Effector CD8-positive, alpha-beta T cell (primary cell): ENCODE data around the gene CTSZ.

Source experiments
- DNase-seq: peaks from one replicate; lab custom pipeline; 2025; lab: John Stamatoyannopoulos, UW

CTSZ gene

GRCh38 chr20:59031564-59032022 is 24.5 kb upstream of the CTSZ start:
- no peak for DNase-seq

DNA sequence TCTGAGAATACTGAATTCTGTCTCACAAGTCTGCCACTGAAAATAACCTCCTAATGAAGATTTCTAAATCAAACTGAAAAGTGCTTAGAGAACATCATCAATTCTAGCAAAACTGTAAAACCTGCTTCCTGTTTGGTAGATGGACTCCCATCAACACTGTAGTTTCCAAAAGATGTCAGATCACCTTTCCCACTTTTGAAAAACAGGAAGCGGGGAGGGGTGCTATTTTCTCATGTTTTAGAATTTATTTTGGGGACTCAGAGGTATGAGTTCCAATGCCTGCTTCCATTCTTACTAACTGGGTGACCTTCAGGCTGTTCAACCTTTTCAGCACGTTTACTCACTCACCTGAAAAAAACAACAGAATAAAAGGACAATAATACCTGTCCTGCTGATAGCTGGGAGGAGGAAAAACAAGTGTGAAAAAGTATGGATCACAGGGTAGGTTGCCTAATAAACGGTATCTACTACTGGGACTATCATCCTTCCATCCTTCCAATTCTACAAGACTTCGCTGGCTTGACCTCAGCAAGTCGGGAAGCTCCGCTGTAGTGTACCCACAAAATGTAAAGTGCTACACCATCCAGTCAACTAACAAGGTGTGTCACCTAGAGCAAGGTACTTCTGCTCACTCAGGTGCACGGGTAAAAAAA is 24.0 kb upstream of the CTSZ start:
- DNase-seq = no peak

DNA sequence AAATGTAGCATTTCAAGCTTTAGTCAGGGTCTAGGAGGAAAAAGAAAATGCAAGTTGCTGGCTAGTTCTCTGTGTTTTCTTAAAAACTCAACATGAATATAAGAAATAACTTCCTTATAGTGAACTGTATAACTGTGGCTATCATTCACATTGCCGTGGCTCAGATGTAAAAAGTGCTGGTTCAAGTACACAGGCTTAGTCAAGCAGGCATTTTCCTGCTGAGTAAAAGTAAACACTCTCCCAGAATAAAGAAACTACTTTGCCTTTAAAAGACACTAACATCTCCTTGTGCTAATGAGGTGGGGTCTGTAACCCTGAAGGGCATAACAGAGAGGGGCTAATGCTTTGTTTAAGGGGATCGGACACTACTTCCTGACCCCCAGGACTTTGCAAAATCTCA is 21.8 kb upstream of the CTSZ start:
- DNase-seq = no peak

DNA sequence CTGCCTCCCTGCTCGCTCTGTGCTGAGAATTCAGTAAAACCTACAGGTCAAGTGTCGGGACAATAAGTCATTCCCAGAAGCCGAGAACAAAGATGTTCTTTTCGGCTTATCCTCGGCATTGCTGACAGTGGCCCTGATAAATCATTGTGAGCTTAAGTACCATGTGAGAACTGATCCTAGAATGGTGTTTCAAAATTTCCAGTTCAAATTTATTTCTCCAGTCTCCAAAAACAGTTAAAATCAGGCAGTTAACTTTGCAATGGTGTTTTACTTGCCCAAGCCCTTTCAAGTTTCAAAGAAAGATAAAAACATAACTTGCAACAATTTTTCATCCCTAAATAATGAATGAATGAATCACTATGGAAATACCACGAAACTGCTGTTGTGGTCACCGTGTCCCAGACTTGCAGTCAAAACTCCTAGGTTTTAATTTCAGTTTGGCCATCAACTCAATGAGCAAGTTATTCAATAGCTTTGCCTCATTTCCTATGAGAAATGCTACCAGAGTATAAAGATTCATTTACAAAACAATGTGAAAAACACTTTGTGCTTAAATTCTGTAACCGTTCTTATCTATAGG is 20.8 kb upstream of the CTSZ start:
- DNase-seq = no peak

DNA sequence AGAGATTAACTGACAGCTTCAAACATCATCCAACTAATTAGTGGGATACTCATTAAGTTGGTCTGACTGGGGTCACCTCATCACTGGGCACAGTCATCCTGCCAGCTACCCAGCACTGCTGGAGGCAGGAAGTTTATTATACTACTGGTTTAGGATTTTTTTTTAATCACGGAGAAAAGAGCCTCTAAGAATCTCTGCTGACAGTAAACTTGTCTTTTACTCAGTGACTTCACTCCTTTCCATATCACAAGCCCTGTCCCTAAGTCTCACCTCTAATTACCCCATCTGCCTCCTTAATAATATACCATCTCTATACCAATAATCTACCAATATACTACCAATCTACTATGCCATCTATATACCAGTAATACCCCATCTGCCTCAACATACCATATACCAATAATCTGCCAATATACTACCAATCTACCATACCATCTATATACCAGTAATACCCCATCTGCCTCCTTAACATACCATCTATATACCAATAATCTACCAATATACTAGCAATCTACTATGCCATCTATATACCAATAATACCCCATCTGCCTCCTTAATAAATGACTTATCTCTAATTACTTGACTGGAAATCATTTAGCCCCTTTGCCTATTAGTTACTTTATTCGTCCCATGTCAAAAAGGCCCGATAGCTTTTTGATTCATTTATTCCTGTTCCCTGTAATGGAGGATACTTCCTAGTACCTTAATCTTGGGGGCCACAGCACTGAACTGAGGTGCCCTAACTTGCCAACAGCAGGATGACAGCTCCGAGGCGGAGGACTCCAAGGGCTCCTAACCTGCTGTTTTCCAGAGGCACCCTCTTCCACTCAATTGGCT is 20.1 kb upstream of the CTSZ start:
- DNase-seq = no peak

GRCh38 chr20:59025511-59025910 is 18.5 kb upstream of the CTSZ start:
- DNase-seq = no peak

DNA sequence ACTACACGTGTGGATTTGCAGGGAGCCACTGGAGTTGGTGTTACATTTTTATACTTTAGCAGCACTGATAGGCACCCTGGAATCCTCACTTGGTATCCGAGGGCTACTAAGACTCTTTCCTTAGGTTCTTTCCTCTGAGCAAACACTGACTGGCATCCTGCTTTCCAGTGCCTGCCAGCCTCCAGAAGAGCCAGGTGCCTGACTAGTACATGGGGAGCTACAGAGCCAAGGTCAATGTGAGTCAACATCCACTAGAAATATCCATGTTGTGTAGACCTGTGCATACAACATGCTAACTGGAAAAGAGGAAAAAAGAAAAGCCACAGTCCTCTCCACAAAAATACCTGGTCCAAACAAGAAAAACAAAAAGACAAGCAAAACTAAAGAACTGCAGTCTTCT is 18.0 kb upstream of the CTSZ start:
- DNase-seq = no peak

GRCh38 chr20:59024111-59024530 is 17.1 kb upstream of the CTSZ start:
- DNase-seq = no peak

DNA sequence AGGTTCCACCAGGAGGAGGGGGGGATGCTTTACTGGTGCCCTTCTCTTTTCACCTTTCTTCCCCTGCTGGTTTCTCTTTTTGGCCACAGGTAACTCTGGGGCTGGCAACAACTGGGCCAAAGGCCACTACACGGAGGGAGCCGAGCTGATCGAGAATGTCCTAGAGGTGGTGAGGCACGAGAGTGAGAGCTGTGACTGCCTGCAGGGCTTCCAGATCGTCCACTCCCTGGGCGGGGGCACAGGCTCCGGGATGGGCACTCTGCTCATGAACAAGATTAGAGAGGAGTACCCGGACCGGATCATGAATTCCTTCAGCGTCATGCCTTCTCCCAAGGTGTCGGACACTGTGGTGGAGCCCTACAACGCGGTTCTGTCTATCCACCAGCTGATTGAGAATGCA is 16.6 kb upstream of the CTSZ start:
- no peak for DNase-seq

DNA sequence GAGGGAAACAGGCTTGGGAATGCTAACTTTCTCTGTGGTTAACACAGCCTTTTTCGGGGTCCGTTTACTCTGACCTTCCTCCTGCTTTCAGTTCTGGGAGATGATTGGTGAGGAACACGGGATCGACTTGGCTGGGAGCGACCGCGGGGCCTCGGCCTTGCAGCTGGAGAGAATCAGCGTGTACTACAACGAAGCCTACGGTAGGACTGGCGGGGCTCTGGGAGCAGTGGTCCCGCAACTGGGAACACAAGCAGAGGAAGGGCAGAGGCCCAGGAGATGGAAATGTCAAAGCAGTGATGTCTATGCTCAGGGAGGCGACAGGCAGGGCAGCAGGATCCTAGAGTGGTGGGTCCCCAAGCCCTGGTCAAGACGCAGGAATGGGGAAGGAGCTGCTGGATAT is 15.7 kb upstream of the CTSZ start:
- no peak for DNase-seq

DNA sequence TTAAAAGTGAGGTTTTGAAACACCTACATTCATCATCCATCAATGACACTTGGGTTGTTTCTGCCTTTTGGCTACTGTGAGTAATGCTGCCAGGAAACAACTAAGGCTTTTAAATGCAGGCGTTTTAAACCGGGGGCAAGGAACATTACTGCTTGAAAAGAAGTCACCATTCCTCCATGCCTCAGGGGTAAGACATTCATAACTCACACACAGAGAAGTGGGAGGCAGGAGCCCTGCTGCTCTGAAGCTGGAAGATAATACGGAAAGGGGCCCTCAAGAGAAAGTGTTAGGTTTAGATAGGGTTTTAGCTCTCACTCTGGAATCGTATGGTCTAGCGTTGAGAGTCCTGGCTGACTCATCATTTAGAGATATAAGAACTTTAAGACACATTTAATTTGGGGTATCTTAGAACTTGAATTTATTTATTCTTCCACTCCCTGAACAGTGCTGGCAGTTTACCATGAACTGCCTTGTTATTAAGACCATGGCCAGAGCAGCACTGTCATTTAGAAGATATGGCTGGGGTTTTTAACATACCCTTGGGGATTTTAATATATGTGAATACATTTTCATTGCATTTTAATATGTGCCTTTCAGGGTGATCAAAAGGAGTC is 14.0 kb upstream of the CTSZ start:
- DNase-seq = no peak

DNA sequence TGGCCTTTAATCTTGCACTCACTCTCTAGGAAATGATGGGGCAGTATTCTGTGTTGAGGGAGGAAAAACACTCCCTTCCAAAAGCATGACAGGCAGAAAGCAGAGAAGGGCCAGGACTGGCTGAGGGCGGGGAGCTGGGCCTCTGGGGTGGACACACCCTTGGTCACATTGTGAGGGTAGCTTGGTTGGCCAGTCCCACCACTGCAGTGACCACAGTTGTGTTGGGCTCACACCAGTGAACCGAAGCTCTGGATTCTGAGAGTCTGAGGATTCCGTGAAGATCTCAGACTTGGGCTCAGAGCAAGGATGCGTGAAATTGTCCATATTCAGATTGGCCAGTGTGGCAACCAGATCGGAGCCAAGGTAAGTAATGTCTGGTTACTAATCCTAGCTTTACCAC is 12.2 kb upstream of the CTSZ start, which contains the start of gene TUBB1:
TSS of gene TUBB1 (plus strand) at position 213 of the 400 bp plus-strand sequence. CDS start at position 307, 94 bp downstream.
- DNase-seq = no peak

GRCh38 chr20:59018817-59019216 is 11.8 kb upstream of the CTSZ start:
- no peak for DNase-seq

- DNase-seq = no peak
Observed at GRCh38 chr20:59017493-59018231, 10.6 kb upstream of the CTSZ start.

- no peak for DNase-seq
Observed at GRCh38 chr20:59016795-59017492, 9.9 kb upstream of the CTSZ start.

DNA sequence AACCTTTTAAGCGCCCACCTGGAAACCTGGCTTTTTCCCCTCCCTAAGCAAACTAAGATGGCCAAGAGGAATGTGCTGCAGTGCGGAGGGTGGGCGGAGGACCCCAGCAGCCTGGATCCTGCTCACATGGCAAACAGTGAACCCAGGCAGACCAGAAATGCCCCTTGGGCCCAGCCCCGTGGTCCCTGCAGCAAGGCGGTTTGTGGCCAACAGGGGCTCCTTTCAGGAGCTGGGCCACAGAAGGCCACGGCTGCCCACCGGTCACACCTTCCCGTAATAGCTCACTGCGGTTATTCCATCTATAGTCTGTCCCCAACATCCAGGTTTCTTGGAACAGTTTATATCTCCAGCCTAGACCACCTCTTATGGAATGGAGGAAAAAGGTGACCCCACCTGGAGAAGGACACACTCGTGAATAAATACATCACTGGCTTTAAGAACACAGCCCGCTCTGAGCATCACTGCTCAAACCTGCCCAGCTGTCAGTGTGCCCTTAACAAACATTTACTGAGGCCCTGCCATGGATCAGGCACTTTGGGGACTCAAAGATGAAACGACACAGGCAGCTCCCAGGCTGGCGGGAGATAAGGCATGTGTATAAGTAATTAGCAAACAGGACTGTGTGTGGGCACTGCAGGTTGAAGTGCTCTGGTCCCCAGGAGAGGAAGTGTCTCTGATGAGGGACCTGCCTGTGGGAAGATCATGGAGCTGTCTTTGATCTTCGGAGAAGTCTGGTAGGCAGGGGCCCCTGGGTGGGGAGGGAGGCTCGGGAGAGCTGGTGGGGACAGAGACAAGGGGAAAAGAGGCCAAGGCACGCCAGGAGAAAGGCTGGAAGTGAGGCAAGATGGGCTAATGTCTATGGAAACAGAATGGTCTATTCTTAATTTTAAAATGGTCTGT is 9.0 kb upstream of the CTSZ start:
- DNase-seq = no peak

GRCh38 chr20:59015411-59015810 is 8.4 kb upstream of the CTSZ start:
- DNase-seq = no peak

DNA sequence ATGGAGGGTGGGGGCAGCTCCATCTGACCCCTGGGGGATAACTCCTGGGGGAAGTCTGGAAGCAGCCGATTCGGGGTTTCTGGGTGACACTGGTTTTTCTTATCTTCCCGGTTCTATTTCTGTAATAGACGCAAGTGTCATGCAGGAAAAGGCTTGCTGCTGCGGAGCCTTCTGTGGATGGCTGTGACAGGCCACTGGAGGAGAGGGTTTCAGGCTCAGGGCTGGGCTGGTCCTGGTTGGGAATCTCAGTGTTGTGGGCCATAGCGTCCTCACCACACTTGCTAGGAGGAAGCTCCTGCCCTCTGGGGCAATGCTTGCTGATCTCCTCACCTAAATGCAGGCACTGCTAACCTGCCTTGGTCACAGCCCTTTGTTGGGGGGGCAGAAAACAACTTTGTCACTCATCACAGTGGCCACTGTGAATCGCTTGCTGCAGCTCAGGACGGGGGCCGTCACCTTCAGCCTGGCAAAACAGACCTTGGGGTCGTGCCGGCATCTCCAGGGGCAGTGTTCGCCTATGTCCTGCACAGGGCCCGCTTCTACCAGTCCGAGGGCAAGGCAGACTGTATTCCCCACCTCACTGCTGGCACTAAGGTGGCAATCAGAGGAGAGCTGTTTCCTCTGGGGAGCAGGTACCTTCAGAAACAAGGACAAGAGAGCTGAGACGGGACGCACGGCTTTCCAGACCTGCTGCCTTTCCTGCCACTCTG is 7.8 kb upstream of the CTSZ start:
- DNase-seq = no peak

GRCh38 chr20:59013959-59014608 is 7.0 kb upstream of the CTSZ start:
- DNase-seq = no peak
